Ishikawa (cell line): Measurements from ENCODE around the gene CAMK2A.

Source experiments
- CEBPB ChIP-seq: IDR thresholded peaks from 2 replicates; pipeline ENCODE4 v1.6.1; 2012
- CREB1 ChIP-seq: IDR thresholded peaks from 2 replicates; pipeline ENCODE4 v1.6.1; 2012; ENCODE audit warnings: low read depth
- EGR1 ChIP-seq: IDR thresholded peaks from 2 replicates; pipeline ENCODE4 v1.6.1; 2012
- EP300 ChIP-seq: IDR thresholded peaks from 2 replicates; pipeline ENCODE4 v1.6.1; 2012; ENCODE audit warnings: borderline replicate concordance
- FOXM1 ChIP-seq: IDR thresholded peaks from 2 replicates; pipeline ENCODE4 v1.6.1; 2012; ENCODE audit warnings: low read depth, borderline replicate concordance
- NFIC ChIP-seq: IDR thresholded peaks from 2 replicates; pipeline ENCODE4 v1.6.1; 2012
- RAD21 ChIP-seq: IDR thresholded peaks from 2 replicates; pipeline ENCODE4 v1.6.1; 2012; ENCODE audit warnings: low read depth
- REST ChIP-seq: IDR thresholded peaks from 2 replicates; pipeline ENCODE4 v1.6.1; 2012; ENCODE audit warnings: low read depth, mild to moderate bottlenecking
- TAF1 ChIP-seq: IDR thresholded peaks from 2 replicates; pipeline ENCODE4 v1.6.1; 2012; ENCODE audit warnings: low read depth, mild to moderate bottlenecking
- TCF12 ChIP-seq: IDR thresholded peaks from 2 replicates; pipeline ENCODE4 v1.6.1; 2012; ENCODE audit warnings: low read depth
- TEAD4 ChIP-seq: IDR thresholded peaks from 2 replicates; pipeline ENCODE4 v1.6.1; 2012
- YY1 ChIP-seq: IDR thresholded peaks from 2 replicates; pipeline ENCODE4 v1.6.1; 2012; ENCODE audit warnings: low read depth
- ZBTB7A ChIP-seq: IDR thresholded peaks from 2 replicates; pipeline ENCODE4 v1.6.1; 2012; ENCODE audit warnings: low read depth
- TF ChIP-seq, protein P1 (sequence below): IDR thresholded peaks from 2 replicates; pipeline ENCODE4 v1.6.1; 2012
- TF ChIP-seq, protein P2 (sequence below): IDR thresholded peaks from 2 replicates; pipeline ENCODE4 v1.6.1; 2012

CAMK2A gene

DNA sequence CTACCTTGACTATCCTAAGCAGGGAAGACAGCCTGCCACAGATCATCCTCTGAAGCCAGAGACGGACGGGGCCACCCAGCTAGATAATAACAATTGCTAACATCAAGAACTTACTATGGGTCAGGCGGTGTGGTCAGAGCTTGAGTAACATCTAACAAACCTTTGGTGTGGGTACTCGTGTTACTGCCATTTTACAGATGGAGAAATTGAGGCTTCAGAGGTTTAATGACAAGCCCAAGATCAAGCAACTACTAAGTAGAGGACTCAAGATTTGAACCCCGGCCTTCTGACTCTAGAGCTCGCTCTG, 29.9 kb upstream of the CAMK2A start:
- no peak for TF ChIP-seq TAF1
- TF ChIP-seq CREB1 = no peak
- no peak for TF ChIP-seq EP300

DNA sequence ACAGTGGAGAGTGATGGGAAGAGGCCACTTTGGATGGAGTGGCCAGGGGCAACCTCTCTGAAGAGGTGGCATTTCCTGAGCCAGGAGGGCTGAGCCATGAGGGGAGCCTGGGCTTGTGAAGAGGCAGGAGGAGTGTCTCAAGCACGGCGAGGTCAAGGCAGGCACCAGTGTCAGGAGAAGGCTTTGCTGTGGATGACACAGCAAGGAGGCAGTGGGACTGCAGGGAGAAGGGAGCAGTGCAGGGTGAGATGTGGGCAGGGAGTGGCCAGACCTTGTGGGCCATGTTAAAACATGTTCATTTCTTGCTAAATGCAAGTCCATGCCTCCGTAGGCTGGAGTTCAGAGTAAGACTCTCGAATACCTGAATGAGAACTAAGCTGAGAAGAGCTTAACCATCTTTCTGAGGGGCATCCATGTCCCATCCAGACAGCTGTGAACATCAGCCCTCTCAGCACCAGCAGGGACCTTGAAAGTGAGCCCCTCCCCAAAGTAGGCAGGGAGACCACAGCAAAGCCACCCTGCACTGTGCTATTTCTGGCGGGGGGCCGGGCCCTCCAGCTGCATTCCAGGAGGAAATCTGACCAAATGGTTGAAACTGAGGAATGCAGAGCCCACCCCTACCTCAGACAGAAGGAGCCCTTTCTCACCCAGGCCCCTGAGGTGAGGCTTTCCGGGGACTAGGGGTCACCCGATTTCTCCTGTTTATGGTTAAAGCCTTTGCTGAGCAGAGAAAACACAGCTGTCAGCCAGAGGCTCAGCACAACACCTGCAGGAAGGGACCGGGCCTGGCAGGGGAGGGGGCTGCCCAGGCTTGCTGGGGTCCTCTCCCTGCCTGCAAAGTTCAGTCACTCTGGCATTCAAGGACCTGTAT, 29.3 kb upstream of the CAMK2A start:
- TF ChIP-seq RAD21 (no peak), ZBTB7A (peak; percentile 31; the same call in 1 of the 2 replicates)

DNA sequence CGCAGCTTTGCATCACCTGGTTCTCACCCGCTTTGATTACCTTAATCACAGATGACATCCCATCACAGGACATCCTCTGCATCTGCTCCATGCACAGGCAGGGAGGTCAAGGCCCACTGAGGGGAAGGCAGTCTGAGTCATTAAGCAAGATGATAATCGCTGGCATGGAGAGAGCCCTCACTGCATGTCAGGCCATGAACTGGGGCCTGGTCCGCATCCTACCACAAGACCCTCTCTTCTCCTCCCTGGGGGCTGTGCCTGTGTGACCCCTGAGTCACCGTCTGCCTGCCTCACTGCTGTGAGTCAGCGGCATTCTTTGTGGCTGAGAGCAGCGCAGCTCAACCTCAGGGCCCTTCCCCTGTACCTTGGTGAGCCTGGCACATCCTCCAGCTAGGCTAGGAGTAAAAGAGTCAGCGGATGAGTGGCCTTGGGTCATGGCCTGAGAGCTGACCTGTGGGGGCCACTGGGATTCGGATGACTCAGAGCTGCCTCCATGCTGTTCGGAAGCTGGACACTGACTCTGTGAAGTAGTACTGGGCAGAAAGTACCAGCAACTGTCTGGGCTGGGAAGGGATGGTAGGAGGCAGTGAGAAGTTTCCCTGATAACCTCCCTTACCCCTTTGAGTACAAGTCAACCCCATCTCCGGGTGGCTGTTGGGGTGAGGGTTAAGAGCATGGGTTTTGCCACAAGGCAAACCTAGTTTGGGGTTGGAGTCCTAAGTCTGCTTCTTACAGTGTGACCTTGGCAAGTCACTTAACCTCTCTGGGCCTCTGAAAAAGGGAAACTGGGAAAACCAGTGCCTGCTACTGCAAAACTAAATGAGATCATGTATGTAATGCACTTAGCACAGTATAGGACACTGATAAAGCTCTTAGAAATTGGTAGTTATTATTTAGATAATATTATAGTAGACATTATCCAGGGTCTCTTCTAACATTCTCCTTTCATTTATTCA, 27.8 kb upstream of the CAMK2A start:
- TF ChIP-seq TEAD4 = peak; percentile 50
- TF ChIP-seq ZBTB7A = peak; percentile 86
- TF ChIP-seq EGR1 = no peak
- TF ChIP-seq TAF1 = no peak
- no peak for TF ChIP-seq YY1

DNA sequence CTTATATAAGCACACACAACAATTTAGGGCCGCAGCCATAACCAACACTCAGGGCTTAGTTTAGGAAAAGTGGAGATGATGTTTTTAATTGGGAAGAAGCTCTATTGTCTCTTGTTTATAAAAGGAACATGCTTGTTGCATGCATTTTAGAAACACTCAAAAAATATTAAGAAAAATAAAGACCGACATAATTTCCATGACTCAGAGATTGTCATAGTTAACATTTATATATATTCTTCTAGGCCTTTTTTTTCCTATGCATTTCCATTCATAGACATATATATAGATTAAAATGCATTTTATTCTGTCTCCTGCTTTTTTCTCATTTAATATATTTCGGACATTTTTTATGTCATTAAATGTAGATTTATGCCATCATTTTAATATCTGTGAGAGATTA, 26.7 kb upstream of the CAMK2A start:
- TF ChIP-seq CREB1 (no peak), YY1 (no peak), TCF12 (no peak), EGR1 (no peak), REST (no peak), TAF1 (no peak), EP300 (no peak), TEAD4 (no peak)
- TF ChIP-seq, protein P1, sequence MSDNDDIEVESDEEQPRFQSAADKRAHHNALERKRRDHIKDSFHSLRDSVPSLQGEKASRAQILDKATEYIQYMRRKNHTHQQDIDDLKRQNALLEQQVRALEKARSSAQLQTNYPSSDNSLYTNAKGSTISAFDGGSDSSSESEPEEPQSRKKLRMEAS = no peak

DNA sequence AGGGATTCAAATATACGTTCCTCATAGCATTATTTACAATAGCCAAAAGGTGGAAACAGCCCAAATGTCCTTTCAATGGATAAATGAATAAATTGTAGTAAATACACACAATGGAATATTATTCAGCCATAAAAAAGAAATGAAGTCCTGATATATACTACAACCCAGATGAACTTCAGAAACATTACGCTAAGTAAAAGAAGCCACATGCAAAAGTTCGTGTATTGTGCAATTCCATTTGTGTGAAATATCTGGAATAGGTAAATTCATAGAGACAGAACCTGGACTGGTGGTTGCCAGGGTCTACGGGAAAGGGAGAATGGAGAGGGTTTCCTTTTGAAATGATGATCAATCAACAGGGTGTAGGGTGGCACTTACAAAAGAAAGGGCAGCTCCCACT, 25.7 kb upstream of the CAMK2A start:
- TF ChIP-seq EP300 = no peak
- no peak for TF ChIP-seq CREB1
- no peak for TF ChIP-seq RAD21
- TF ChIP-seq, protein P2, sequence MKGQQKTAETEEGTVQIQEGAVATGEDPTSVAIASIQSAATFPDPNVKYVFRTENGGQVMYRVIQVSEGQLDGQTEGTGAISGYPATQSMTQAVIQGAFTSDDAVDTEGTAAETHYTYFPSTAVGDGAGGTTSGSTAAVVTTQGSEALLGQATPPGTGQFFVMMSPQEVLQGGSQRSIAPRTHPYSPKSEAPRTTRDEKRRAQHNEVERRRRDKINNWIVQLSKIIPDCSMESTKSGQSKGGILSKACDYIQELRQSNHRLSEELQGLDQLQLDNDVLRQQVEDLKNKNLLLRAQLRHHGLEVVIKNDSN = no peak
- no peak for TF ChIP-seq ZBTB7A
- TF ChIP-seq TEAD4 = no peak
- TF ChIP-seq TAF1 = no peak
- no peak for TF ChIP-seq YY1
- TF ChIP-seq, protein P1 = no peak
- no peak for TF ChIP-seq CEBPB
- no peak for TF ChIP-seq NFIC
- no peak for TF ChIP-seq TCF12
- TF ChIP-seq EGR1 = no peak
- TF ChIP-seq FOXM1 = no peak
- TF ChIP-seq REST = no peak

DNA sequence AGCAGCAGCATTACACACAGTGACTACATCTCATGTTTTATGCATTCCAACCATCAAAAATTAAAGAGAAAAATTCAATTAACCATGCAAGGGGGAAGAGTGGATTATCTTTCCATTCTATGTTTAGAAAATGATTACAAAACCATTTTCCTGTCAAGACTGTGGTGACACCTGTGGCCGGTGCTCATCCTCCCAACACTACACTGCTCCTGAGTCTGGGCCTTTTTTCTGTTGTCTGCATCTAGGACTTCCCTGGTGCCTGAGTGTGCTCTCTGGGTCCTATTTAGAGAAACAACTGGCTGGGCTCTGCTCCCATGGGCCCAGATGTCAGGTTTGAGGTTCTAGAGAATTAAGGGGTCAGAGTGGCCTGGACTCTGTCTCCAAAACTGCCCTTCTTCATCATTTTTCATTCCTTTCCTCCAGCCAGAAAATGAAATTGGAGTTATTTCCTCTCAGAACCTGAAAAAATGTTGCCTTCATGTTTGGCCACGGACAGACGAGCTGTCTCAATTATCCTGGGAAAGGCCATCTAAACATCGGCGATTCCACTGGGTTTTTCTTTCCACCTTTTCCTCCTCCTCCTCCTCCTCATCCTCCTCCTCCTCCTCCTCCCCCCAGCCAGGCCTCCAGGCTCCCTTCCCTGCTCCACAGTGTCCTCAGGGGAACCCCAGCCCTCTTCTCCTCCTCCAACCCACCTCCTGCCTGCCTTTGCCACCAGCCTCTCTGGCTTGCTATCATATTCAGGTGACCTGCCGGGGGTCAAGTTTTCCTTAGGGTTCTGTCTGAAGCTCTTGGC, 24.5 kb upstream of the CAMK2A start:
- no peak for TF ChIP-seq YY1
- TF ChIP-seq CEBPB = no peak
- no peak for TF ChIP-seq CREB1
- TF ChIP-seq RAD21 = no peak
- TF ChIP-seq ZBTB7A = no peak
- TF ChIP-seq, protein P1 = no peak
- TF ChIP-seq NFIC = no peak
- TF ChIP-seq EGR1 = no peak
- no peak for TF ChIP-seq TCF12
- no peak for TF ChIP-seq TEAD4
- no peak for TF ChIP-seq EP300
- TF ChIP-seq TAF1 = no peak
- TF ChIP-seq REST = no peak
- no peak for TF ChIP-seq FOXM1
- TF ChIP-seq, protein P2 = no peak
